MCF 10A (cell line): ENCODE measurements around the gene RRAD. TPM values are rescaled to one million over a fixed set of nuclear protein-coding genes. Genes with fewer than 3 reads are reported as not detected.
"Not testable (repeated sequence)": the region's sequence is repeated elsewhere in the genome, so short reads cannot be mapped to it uniquely, and the experiment has no call there.

Source experiments
- Bru-seq: library from RNA; stranded (reverse); fragments of 400-500 nt; gene quantifications from one replicate; lab custom pipeline; 2021; lab: Mats Ljungman, UMichigan
- BruChase-seq, 2 experiments: library from RNA; stranded (reverse); fragments of 400-500 nt; gene quantifications; one replicate each; lab custom pipeline; 2021; lab: Mats Ljungman, UMichigan
- BruUV-seq: library from RNA; stranded (reverse); fragments of 400-500 nt; replicated peaks from 2 replicates; lab custom pipeline; 2021; lab: Mats Ljungman, UMichigan
- CTCF ChIA-PET: fragments of 300-600 bp; sonication (Branson Sonifier 250); formaldehyde crosslinking; extraction: SDS; loops from one replicate; lab custom pipeline; 2021; ENCODE audit warnings: antibody characterized with exemption, inconsistent platforms; lab: Yijun Ruan, JAX
- POLR2A ChIA-PET: fragments of 300-600, 350-650 bp; sonication (Branson Sonifier 250); formaldehyde crosslinking; extraction: SDS; loops from one replicate; lab custom pipeline; 2020; ENCODE audit warnings: antibody characterized with exemption, inconsistent platforms; lab: Yijun Ruan, JAX
- DNase-seq: peaks from one replicate; pipeline ENCODE4 v3.0.0-alpha.2; 2018; ENCODE audit not compliant: unreplicated experiment
- H3K27ac Mint-ChIP-seq: one replicate; pipeline ENCODE4 v1.8.0; 2022; ENCODE audit warnings: mild to moderate bottlenecking, low read depth, mixed read lengths; ENCODE audit not compliant: unreplicated experiment
- H3K27me3 Mint-ChIP-seq: one replicate; pipeline ENCODE4 v1.8.0; 2022; ENCODE audit warnings: mixed read lengths; ENCODE audit not compliant: insufficient read depth, unreplicated experiment
- H3K36me3 Mint-ChIP-seq: one replicate; pipeline ENCODE4 v1.8.0; 2022; ENCODE audit warnings: mild to moderate bottlenecking, moderate library complexity, mixed read lengths; ENCODE audit not compliant: insufficient read depth, unreplicated experiment
- H3K4me1 Mint-ChIP-seq: one replicate; pipeline ENCODE4 v1.8.0; 2022; ENCODE audit warnings: mixed read lengths; ENCODE audit not compliant: insufficient read depth, unreplicated experiment
- H3K4me3 Mint-ChIP-seq: one replicate; pipeline ENCODE4 v1.8.0; 2022; ENCODE audit warnings: mild to moderate bottlenecking, moderate library complexity, mixed read lengths; ENCODE audit not compliant: unreplicated experiment
- H3K9me3 Mint-ChIP-seq: one replicate; pipeline ENCODE4 v1.8.0; 2022; ENCODE audit warnings: mixed read lengths; ENCODE audit not compliant: unreplicated experiment
- intact Hi-C: fragments of 100-400 bp; cut with micrococcal nuclease; formaldehyde crosslinking; loops from 2 replicates; pipeline ENCODE4 v1.14.1; 2022
- long read RNA-seq: library from polyadenylated mRNA; stranded (forward); transcript quantifications from one replicate; pipeline ENCODE4 v2.0.0, GENCODE V29; 2022
- total RNA-seq: library from RNA; stranded (reverse); gene quantifications from 2 replicates; pipeline ENCODE4 v1.2.3, GENCODE V29; 2022
- TF ChIP-seq, protein P1 (sequence below): fragments of 200-600 bp; IDR thresholded peaks from one replicate; pipeline ENCODE4 v1.8.0; 2022; ENCODE audit warnings: antibody characterized with exemption, mild to moderate bottlenecking; ENCODE audit not compliant: unreplicated experiment

The RRAD gene, protein sequence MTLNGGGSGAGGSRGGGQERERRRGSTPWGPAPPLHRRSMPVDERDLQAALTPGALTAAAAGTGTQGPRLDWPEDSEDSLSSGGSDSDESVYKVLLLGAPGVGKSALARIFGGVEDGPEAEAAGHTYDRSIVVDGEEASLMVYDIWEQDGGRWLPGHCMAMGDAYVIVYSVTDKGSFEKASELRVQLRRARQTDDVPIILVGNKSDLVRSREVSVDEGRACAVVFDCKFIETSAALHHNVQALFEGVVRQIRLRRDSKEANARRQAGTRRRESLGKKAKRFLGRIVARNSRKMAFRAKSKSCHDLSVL
- total RNA-seq = 0.29 TPM in 1 of 2 replicates, not detected in the other
- not detected for Bru-seq, nascent RNA
- percentile 18 among the genes with signal in this experiment for BruChase-seq, experiment 1, labeled RNA remaining after a 6-hour chase
- BruChase-seq, experiment 2, labeled RNA remaining after a 2-hour chase = percentile 13 among the genes with signal in this experiment
- long read RNA-seq, partial matches to known transcripts = 1 of 2 reads
- long read RNA-seq, other reads (novel, unspliced or antisense) = 1 of 2 reads

DNA sequence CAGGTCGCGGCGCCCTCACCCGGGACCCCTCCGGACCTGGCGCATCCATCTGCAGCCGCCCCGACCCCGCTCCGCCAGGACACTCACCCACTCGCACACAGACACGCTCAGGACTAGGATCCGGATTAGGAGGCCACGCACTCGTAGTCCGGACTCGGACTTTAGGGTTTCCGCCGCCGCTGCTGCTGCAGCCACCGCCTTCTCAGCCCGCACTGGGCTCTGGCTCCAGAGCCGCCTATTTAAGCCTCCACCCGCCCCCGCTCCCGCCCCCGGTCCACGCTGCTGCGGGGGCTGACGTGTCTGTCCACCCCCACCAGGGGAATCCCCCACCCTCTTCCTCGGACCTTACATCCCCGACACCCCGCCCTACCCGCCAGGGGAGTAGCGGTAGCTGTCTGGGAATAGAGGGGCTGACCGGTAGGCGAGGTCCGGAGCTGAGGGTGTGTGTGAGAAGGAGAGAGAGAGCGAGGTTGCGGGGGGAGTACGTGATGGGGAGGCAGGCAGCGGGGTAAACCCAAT lies at the start of gene RRAD:
TSS of gene RRAD (minus strand) at position 214 of the 519 bp plus-strand sequence. CDS start 356 bp downstream, outside the sequence.
- DNase-seq = no peak
- ChIA-PET CTCF (interaction anchor here (4.1 kb wide), 1 partner anchor 30 kb away, joined by 62 read pairs; no protein-coding TSS in a partner anchor), POLR2A (no interaction called here)
- BruUV-seq = no TSS peak
- peaks cover 8% of the 10 kb centered on the region for H3K36me3 Mint-ChIP-seq
- no peak within 1 kb of the TSS for H3K4me3 Mint-ChIP-seq
- H3K4me1 Mint-ChIP-seq = peaks cover 36% of the 10 kb centered on the region
- no peaks in the 10 kb centered on the region for H3K9me3 Mint-ChIP-seq
- no peaks in the 10 kb centered on the region for H3K27me3 Mint-ChIP-seq
- intact Hi-C loops = no loop called here
- H3K27ac Mint-ChIP-seq = peak within 1 kb of the TSS; percentile 69
- TF ChIP-seq, protein P1, sequence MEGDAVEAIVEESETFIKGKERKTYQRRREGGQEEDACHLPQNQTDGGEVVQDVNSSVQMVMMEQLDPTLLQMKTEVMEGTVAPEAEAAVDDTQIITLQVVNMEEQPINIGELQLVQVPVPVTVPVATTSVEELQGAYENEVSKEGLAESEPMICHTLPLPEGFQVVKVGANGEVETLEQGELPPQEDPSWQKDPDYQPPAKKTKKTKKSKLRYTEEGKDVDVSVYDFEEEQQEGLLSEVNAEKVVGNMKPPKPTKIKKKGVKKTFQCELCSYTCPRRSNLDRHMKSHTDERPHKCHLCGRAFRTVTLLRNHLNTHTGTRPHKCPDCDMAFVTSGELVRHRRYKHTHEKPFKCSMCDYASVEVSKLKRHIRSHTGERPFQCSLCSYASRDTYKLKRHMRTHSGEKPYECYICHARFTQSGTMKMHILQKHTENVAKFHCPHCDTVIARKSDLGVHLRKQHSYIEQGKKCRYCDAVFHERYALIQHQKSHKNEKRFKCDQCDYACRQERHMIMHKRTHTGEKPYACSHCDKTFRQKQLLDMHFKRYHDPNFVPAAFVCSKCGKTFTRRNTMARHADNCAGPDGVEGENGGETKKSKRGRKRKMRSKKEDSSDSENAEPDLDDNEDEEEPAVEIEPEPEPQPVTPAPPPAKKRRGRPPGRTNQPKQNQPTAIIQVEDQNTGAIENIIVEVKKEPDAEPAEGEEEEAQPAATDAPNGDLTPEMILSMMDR = no peak

DNA sequence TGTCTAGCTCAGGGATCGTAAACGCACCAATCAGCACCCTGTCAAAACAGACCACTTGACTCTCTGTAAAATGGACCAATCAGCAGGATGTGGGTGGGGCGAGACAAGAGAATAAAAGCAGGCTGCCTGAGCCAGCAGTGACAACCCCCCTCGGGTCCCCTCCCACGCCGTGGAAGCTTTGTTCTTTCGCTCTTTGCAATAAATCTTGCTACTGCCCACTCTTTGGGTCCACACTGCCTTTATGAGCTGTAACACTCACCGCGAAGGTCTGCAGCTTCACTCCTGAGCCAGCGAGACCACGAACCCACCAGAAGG lies 49.6 kb upstream of the RRAD start:
- DNase-seq, H3K9me3 Mint-ChIP-seq, H3K4me1 Mint-ChIP-seq, BruUV-seq, H3K27ac Mint-ChIP-seq, H3K27me3 Mint-ChIP-seq, H3K36me3 Mint-ChIP-seq, intact Hi-C loops, H3K4me3 Mint-ChIP-seq: not testable (repeated sequence)
- ChIA-PET CTCF (interaction anchor here (0.6 to 5.1 kb wide), 7 partner anchors 13 to 212 kb away, joined by 3 to 45 read pairs (median 4); no protein-coding TSS in a partner anchor), POLR2A (interaction anchor here (1.1 kb wide), 1 partner anchor 21 kb away, joined by 3 read pairs; no protein-coding TSS in a partner anchor)

DNA sequence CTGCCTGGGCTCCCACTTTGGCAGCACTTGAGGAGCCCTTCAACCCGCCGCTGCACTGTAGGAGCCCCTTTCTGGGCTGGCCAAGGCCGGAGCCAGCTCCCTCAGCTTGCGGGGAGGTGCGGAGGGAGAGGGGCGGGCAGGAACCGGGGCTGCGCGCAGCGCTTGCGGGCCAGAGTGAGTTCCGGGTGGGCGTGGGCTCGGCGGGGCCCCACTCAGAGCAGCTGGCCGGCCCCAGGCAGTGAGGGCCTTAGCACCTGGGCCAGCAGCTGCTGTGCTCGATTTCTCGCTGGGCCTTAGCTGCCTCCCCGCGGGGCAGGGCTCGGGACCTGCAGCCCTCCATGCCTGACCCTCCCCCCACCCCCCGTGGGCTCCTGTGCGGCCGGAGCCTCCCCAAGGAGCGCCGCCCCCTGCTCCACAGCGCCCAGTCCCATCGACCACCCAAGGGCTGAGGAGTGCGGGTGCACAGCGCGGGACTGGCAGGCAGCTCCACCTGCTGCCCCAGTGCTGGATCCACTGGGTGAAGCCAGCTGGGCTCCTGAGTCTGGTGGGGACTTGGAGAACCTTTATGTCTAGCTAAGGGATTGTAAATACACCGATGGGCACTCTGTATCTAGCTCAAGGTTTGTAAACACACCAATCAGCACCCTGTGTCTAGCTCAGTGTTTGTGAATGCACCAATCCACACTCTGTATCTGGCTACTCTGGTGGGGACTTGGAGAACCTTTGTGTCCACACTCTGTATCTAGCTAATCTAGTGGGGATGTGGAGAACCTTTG lies 49.0 kb upstream of the RRAD start:
- BruUV-seq, H3K9me3 Mint-ChIP-seq, POLR2A ChIA-PET, intact Hi-C loops, H3K4me3 Mint-ChIP-seq, DNase-seq, H3K27me3 Mint-ChIP-seq, H3K27ac Mint-ChIP-seq, H3K4me1 Mint-ChIP-seq, H3K36me3 Mint-ChIP-seq: not testable (repeated sequence)
- CTCF ChIA-PET = interaction anchor here (0.6 to 5.1 kb wide), 7 partner anchors 12 to 127 kb away, joined by 3 to 45 read pairs (median 4); partner anchors contain the start of gene CES3

DNA sequence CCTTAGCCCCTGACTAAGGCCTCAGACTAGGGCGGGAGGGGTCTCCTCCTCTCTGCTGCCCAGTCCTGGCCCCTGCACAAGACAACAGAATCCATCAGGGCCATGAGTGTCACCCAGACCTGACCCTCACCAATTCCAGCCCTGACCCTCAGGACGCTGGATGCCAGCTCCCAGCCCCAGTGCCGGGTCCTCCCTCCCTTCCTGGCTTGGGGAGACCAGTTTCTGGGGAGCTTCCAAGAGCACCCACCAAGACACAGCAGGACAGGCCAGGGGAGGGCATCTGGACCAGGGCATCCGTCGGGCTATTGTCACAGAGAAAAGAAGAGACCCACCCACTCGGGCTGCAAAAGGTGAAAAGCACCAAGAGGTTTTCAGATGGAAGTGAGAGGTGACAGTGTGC lies 48.4 kb upstream of the RRAD start:
- POLR2A ChIA-PET = no interaction called here
- intact Hi-C loops = no loop called here
- no peak overlapping the region for H3K27ac Mint-ChIP-seq
- no peaks in the 10 kb centered on the region for H3K9me3 Mint-ChIP-seq
- no TSS peak for BruUV-seq
- CTCF ChIA-PET = interaction anchor here (0.6 to 2.0 kb wide), 5 partner anchors 11 to 182 kb away, joined by 3 to 11 read pairs (median 4); partner anchors contain the start of gene CES3
- no peaks in the 10 kb centered on the region for H3K27me3 Mint-ChIP-seq
- no peaks in the 10 kb centered on the region for H3K36me3 Mint-ChIP-seq
- peaks cover 5% of the 10 kb centered on the region for H3K4me1 Mint-ChIP-seq
- no peak for DNase-seq
- no peak overlapping the region for H3K4me3 Mint-ChIP-seq
- TF ChIP-seq, protein P1 = no peak
